Vagina (tissue), 2 donors: ENCODE measurements around the gene TAF9B. TPM values are rescaled to one million over a fixed set of nuclear protein-coding genes. Genes with fewer than 3 reads are reported as not detected.

ENCODE experiments used
- DNase-seq, 2 donors: peaks; one replicate each; pipeline ENCODE4 v3.0.0-alpha.2; 2017; ENCODE audit errors: extremely low spot score in 2 of 2
- H3K27ac ChIP-seq: fragments of 200-600 bp; sonication (generic); one replicate; pipeline ENCODE4 v1.5.1; 2019
- H3K27me3 ChIP-seq: fragments of 200-600 bp; sonication (generic); one replicate; pipeline ENCODE4 v1.5.1; 2019
- H3K36me3 ChIP-seq, 2 donors: fragments of 200-600 bp; sonication (generic); one replicate each; pipeline ENCODE4 v1.5.1; 2017 to 2019
- H3K4me1 ChIP-seq: fragments of 200-600 bp; sonication (generic); one replicate; pipeline ENCODE4 v1.5.1; 2019
- H3K4me3 ChIP-seq, 2 donors: fragments of 200-600 bp; sonication (generic); 1 replicate in 1 of 2; 2 replicates in 1 of 2; pipeline ENCODE4 v1.5.1; 2016 to 2019
- H3K9me3 ChIP-seq: fragments of 200-600 bp; sonication (generic); one replicate; pipeline ENCODE4 v1.5.1; 2019
- POLR2A ChIP-seq, 2 donors: fragments of 450-650 bp; IDR thresholded peaks; one replicate each; pipeline ENCODE4 v1.6.1; 2017; ENCODE audit warnings: antibody characterized with exemption in 2 of 2, mild to moderate bottlenecking in 2 of 2, moderate library complexity in 2 of 2
- POLR2AphosphoS5 ChIP-seq, 2 donors: sonication (generic); formaldehyde crosslinking; IDR thresholded peaks; one replicate each; pipeline ENCODE4 v1.9.0; 2017; ENCODE audit warnings: antibody characterized with exemption in 2 of 2, mild to moderate bottlenecking in 2 of 2, low read depth in 1 of 2; ENCODE audit not compliant: insufficient read depth in 1 of 2
- intact Hi-C: fragments of 100-400 bp; cut with DNase I; formaldehyde crosslinking; loops from one replicate; pipeline ENCODE4 v1.15.1; 2023
- total RNA-seq: library from RNA; depleted of rRNA; stranded (reverse); fragments of >200 nt; gene quantifications from one replicate; pipeline ENCODE4 v1.2.3, GENCODE V29; 2016
- TF ChIP-seq, protein P1 (sequence below), 3 experiments: fragments of 450-650 bp in 2 of 3; fragments of 200-600 bp in 1 of 3; sonication (generic) in 1 of 3; IDR thresholded peaks; one replicate each; pipeline ENCODE4 v1.5.1; 2017 to 2019; ENCODE audit warnings: antibody characterized with exemption in 3 of 3, mild to moderate bottlenecking in 2 of 3, moderate library complexity in 2 of 3

The TAF9B gene
- total RNA-seq, 1 donor from 2014 or later = 14.2 TPM

DNA sequence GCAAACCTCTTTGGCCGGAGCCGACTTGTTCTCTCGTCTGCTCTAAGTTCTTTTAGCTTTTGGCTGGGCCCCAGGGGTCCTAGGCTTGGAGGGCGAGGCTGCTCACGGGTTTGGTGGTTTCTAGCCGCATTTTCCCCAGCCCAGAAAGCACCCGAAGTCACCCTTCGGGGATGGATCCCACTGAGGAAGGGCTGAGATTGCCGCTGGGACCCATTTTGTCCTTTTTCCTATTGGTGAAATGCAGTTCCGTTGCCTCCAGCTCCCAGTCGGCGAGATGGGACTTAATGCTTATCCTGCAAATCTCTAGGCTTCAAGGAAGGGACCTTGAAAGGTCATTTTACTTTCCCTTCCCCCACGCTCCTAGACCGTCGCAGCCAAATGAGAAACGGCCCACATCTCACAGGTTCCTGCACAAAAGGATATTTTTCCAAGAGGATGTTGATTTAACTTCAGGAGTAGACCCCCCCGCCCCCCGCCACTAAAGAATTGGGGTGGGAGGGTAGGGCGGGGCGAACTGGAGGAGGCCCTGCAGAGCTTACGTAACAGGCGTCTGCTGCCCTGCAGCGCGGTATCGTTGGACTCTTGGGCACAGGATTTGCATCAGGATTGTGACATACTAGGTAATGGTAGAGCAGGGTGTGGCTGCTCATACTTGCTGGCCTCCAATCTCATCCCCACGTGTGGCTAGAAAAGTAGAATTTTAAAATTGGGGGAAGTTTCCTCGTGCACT is 34.8 kb downstream of the TAF9B start:
- peak overlapping the region; percentile 61 to 76 for H3K4me3 ChIP-seq
- intact Hi-C loops = no loop called here
- H3K9me3 ChIP-seq = no peaks in the 10 kb centered on the region
- TF ChIP-seq POLR2A (IDR thresholded peaks at IDR 0.05) = no peak
- TF ChIP-seq POLR2AphosphoS5 (IDR thresholded peaks at IDR 0.05; ENCODE audit: insufficient read depth in 1 of 2, low read depth in 1 of 2) = peak in 1 of 2 donors; percentile 33
- H3K27me3 ChIP-seq = no peaks in the 10 kb centered on the region
- H3K27ac ChIP-seq = peak overlapping the region; percentile 86
- H3K4me1 ChIP-seq = peaks cover 33% of the 10 kb centered on the region
- DNase-seq = no peak
- no peaks in the 10 kb centered on the region for H3K36me3 ChIP-seq

DNA sequence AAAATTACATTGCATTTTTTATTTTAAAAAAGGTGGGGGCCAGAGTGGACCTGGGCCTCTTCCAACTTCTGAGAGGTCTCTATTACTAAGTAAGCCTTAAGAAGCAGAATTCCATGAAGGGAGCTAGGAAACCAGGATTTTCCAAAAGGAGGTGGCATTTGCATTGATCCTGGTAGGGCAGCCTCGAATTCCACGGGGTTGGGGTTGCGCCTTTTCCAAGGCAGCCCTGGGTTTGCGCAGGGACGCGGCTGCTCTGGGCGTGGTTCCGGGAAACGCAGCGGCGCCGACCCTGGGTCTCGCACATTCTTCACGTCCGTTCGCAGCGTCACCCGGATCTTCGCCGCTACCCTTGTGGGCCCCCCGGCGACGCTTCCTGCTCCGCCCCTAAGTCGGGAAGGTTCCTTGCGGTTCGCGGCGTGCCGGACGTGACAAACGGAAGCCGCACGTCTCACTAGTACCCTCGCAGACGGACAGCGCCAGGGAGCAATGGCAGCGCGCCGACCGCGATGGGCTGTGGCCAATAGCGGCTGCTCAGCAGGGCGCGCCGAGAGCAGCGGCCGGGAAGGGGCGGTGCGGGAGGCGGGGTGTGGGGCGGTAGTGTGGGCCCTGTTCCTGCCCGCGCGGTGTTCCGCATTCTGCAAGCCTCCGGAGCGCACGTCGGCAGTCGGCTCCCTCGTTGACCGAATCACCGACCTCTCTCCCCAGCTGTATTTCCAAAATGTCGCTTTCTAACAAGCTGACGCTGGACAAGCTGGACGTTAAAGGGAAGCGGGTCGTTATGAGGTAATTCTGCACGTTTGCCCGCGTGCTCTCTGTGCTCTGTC is 35.6 kb downstream of the TAF9B start, which contains the start of gene PGK1:
TSS of gene PGK1 (plus strand) at position 626 of the 824 bp plus-strand sequence. CDS start at position 719, 93 bp downstream.
- no peaks in the 10 kb centered on the region for H3K36me3 ChIP-seq
- peaks cover 28% of the 10 kb centered on the region for H3K4me1 ChIP-seq
- peak within 1 kb of the TSS; percentile 86 for H3K27ac ChIP-seq
- peak in 1 of 2 donors; percentile 95 for DNase-seq
- intact Hi-C loops = no loop called here
- peak within 1 kb of the TSS; percentile 61 to 76 for H3K4me3 ChIP-seq
- TF ChIP-seq POLR2AphosphoS5 (IDR thresholded peaks at IDR 0.05; ENCODE audit: insufficient read depth in 1 of 2, low read depth in 1 of 2) = peak; percentile 74 to 92
- TF ChIP-seq, protein P1, sequence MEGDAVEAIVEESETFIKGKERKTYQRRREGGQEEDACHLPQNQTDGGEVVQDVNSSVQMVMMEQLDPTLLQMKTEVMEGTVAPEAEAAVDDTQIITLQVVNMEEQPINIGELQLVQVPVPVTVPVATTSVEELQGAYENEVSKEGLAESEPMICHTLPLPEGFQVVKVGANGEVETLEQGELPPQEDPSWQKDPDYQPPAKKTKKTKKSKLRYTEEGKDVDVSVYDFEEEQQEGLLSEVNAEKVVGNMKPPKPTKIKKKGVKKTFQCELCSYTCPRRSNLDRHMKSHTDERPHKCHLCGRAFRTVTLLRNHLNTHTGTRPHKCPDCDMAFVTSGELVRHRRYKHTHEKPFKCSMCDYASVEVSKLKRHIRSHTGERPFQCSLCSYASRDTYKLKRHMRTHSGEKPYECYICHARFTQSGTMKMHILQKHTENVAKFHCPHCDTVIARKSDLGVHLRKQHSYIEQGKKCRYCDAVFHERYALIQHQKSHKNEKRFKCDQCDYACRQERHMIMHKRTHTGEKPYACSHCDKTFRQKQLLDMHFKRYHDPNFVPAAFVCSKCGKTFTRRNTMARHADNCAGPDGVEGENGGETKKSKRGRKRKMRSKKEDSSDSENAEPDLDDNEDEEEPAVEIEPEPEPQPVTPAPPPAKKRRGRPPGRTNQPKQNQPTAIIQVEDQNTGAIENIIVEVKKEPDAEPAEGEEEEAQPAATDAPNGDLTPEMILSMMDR (IDR thresholded peaks at IDR 0.05) = no peak
- peak in 1 of 2 donors; percentile 78 for TF ChIP-seq POLR2A (IDR thresholded peaks at IDR 0.05)
- no peaks in the 10 kb centered on the region for H3K9me3 ChIP-seq
- no peaks in the 10 kb centered on the region for H3K27me3 ChIP-seq

DNA sequence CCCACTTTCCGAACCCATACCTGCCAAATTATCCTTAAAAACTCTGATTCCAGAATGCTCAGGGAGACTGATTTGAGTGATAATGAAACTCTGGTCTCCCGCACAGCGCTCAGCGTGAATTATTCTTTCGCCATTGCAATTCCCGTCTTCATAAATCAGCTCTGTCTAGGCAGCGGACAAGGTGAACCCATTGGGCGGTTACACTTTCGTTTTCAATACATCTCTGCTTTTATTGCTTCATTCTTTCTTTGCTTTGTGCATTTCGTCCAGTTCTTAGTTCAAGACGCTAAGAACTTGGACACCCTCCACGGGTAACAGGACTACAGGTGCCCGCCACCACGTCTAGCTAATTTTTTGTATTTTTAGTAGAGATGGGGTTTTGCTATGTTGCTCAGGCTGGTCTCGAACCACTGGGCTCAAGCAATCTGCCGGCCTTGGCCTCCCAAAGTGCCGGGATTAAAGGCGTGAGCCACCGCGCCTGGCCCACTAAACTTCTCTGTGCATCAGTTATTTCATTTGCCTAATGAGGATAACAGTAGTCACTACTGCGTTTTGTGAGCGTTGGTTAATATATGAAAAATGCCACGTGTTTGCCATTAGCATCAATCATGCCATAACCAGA is 36.3 kb downstream of the TAF9B start:
- peak overlapping the region; percentile 61 to 76 for H3K4me3 ChIP-seq
- H3K27me3 ChIP-seq = no peaks in the 10 kb centered on the region
- H3K4me1 ChIP-seq = peaks cover 21% of the 10 kb centered on the region
- H3K36me3 ChIP-seq = no peaks in the 10 kb centered on the region
- H3K27ac ChIP-seq = peak overlapping the region; percentile 74
- TF ChIP-seq, protein P1 (IDR thresholded peaks at IDR 0.05) = no peak
- TF ChIP-seq POLR2A (IDR thresholded peaks at IDR 0.05) (no peak), POLR2AphosphoS5 (IDR thresholded peaks at IDR 0.05; ENCODE audit: insufficient read depth in 1 of 2, low read depth in 1 of 2) (no peak)
- DNase-seq = no peak
- no peaks in the 10 kb centered on the region for H3K9me3 ChIP-seq
- intact Hi-C loops = no loop called here

DNA sequence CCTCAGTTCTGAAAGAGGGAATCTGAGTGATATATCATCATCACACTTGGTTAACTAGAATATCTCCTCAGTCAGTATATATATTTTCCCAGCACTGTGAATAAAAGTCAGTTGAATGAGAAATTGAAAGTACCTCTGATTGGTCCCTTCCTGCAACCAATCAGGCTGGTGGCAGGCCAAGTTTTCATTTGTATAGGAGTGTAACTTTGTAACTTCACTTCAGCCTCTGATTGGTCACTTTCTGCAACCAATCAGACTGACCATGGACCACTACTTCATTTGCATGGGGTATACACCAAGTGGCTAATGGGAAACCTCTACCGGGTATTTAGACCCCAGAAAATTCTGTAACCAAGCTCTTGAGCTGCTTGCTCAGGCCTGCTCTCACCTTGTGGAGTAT is 37.4 kb downstream of the TAF9B start:
- Histone ChIP-seq H3K9me3 (no peaks in the 10 kb centered on the region), H3K4me1 (peaks cover 11% of the 10 kb centered on the region), H3K27ac (no peak overlapping the region), H3K36me3 (no peaks in the 10 kb centered on the region), H3K4me3 (no peak overlapping the region), H3K27me3 (no peaks in the 10 kb centered on the region)
- DNase-seq = no peak
- TF ChIP-seq, protein P1 (IDR thresholded peaks at IDR 0.05) = no peak
- no peak for TF ChIP-seq POLR2A (IDR thresholded peaks at IDR 0.05)
- no peak for TF ChIP-seq POLR2AphosphoS5 (IDR thresholded peaks at IDR 0.05; ENCODE audit: insufficient read depth in 1 of 2, low read depth in 1 of 2)
- intact Hi-C loops = no loop called here

DNA sequence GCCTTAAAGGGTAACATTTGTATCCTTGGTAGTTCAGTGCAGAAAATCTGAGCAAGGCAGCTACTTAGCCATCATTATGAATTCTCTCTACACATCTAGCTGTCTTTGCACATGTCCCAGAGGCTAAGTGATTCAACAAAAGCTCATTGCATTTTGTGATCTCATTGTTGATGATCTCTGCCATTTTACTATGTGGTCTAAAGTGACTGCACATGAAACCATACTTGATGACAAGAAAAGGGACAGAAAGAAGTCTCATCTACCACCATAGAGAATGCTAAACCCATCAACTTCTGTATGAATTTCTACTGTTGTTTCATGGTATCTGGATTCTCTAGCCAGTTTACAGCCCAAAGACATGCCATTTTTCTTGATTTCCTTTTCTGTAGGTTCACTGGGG is 41.3 kb downstream of the TAF9B start:
- H3K9me3 ChIP-seq = no peaks in the 10 kb centered on the region
- intact Hi-C loops = no loop called here
- no peaks in the 10 kb centered on the region for H3K27me3 ChIP-seq
- no peaks in the 10 kb centered on the region for H3K36me3 ChIP-seq
- DNase-seq = no peak
- no peaks in the 10 kb centered on the region for H3K4me1 ChIP-seq
- H3K27ac ChIP-seq = no peak overlapping the region
- no peak for TF ChIP-seq POLR2AphosphoS5 (IDR thresholded peaks at IDR 0.05; ENCODE audit: insufficient read depth in 1 of 2, low read depth in 1 of 2)
- no peak for TF ChIP-seq POLR2A (IDR thresholded peaks at IDR 0.05)
- H3K4me3 ChIP-seq = no peak overlapping the region
